ENCODE measurements around the gene FHIT.

FHIT gene

GRCh38 chr3:60809857-60810610 lies 441.2 kb downstream of the FHIT start:
- no peak overlapping the region for H3K9ac ChIP-seq (ENCODE audit: insufficient read length, low read depth)
- DNase-seq (ENCODE audit: low read depth, low spot score), result no peak
- no peak overlapping the region for H3K4me3 ChIP-seq (ENCODE audit: insufficient read length, low read depth)
- H3K9me3 ChIP-seq (ENCODE audit: insufficient read depth, low read length), result no peaks in the 10 kb centered on the region
- no peaks in the 10 kb centered on the region for H3K4me1 ChIP-seq (ENCODE audit: insufficient read depth, insufficient read length)
- no peaks in the 10 kb centered on the region for H3K27me3 ChIP-seq (ENCODE audit: insufficient read depth, insufficient read length)
- no peaks in the 10 kb centered on the region for H3K36me3 ChIP-seq (ENCODE audit: insufficient read depth, insufficient read length, low read length)
- TF ChIP-seq YY1 (IDR thresholded peaks at IDR 0.05; ENCODE audit: insufficient read depth, insufficient read length) (no peak), SUZ12 (IDR thresholded peaks at IDR 0.05; ENCODE audit: extremely low read depth, insufficient read depth, insufficient read length) (no peak), ZNF274 (IDR thresholded peaks at IDR 0.05; ENCODE audit: low read depth, low read length) (no peak)

- no peak for DNase-seq (ENCODE audit: low read depth, low spot score)
- TF ChIP-seq SUZ12 (IDR thresholded peaks at IDR 0.05; ENCODE audit: extremely low read depth, insufficient read depth, insufficient read length) (no peak), ZNF274 (IDR thresholded peaks at IDR 0.05; ENCODE audit: low read depth, low read length) (no peak), YY1 (IDR thresholded peaks at IDR 0.05; ENCODE audit: insufficient read depth, insufficient read length) (no peak)
Observed at GRCh38 chr3:60803216-60804173, 447.8 kb downstream of the FHIT start.

GRCh38 chr3:60801307-60801706 lies 449.9 kb downstream of the FHIT start:
- Histone ChIP-seq H3K4me3 (ENCODE audit: insufficient read length, low read depth) (no peak overlapping the region), H3K36me3 (ENCODE audit: insufficient read depth, insufficient read length, low read length) (no peaks in the 10 kb centered on the region), H3K9me3 (ENCODE audit: insufficient read depth, low read length) (no peaks in the 10 kb centered on the region), H3K9ac (ENCODE audit: insufficient read length, low read depth) (no peak overlapping the region), H3K27me3 (ENCODE audit: insufficient read depth, insufficient read length) (no peaks in the 10 kb centered on the region), H3K4me1 (ENCODE audit: insufficient read depth, insufficient read length) (no peaks in the 10 kb centered on the region)
- DNase-seq (ENCODE audit: low read depth, low spot score), result no peak
- TF ChIP-seq YY1 (IDR thresholded peaks at IDR 0.05; ENCODE audit: insufficient read depth, insufficient read length) (no peak), SUZ12 (IDR thresholded peaks at IDR 0.05; ENCODE audit: extremely low read depth, insufficient read depth, insufficient read length) (no peak), ZNF274 (IDR thresholded peaks at IDR 0.05; ENCODE audit: low read depth, low read length) (no peak)

More at GRCh38 chr3:60803216-60804173, 447.8 kb downstream of the FHIT start:
- no peaks in the 10 kb centered on the region for H3K36me3 ChIP-seq (ENCODE audit: insufficient read depth, insufficient read length, low read length)
- H3K9me3 ChIP-seq (ENCODE audit: insufficient read depth, low read length), result no peaks in the 10 kb centered on the region
- H3K4me1 ChIP-seq (ENCODE audit: insufficient read depth, insufficient read length), result no peaks in the 10 kb centered on the region
- H3K27me3 ChIP-seq (ENCODE audit: insufficient read depth, insufficient read length), result no peaks in the 10 kb centered on the region
- H3K9ac ChIP-seq (ENCODE audit: insufficient read length, low read depth), result no peak overlapping the region
- H3K4me3 ChIP-seq (ENCODE audit: insufficient read length, low read depth), result no peak overlapping the region

- H3K9me3 ChIP-seq (ENCODE audit: insufficient read depth, low read length), result no peaks in the 10 kb centered on the region
- H3K9ac ChIP-seq (ENCODE audit: insufficient read length, low read depth), result no peak overlapping the region
- H3K27me3 ChIP-seq (ENCODE audit: insufficient read depth, insufficient read length), result no peaks in the 10 kb centered on the region
- no peak for DNase-seq (ENCODE audit: low read depth, low spot score)
- TF ChIP-seq SUZ12 (IDR thresholded peaks at IDR 0.05; ENCODE audit: extremely low read depth, insufficient read depth, insufficient read length) (no peak), YY1 (IDR thresholded peaks at IDR 0.05; ENCODE audit: insufficient read depth, insufficient read length) (no peak), ZNF274 (IDR thresholded peaks at IDR 0.05; ENCODE audit: low read depth, low read length) (no peak)
- no peaks in the 10 kb centered on the region for H3K4me1 ChIP-seq (ENCODE audit: insufficient read depth, insufficient read length)
- H3K4me3 ChIP-seq (ENCODE audit: insufficient read length, low read depth), result no peak overlapping the region
- no peaks in the 10 kb centered on the region for H3K36me3 ChIP-seq (ENCODE audit: insufficient read depth, insufficient read length, low read length)
Observed at GRCh38 chr3:60798456-60798855, 452.8 kb downstream of the FHIT start.

GRCh38 chr3:60792249-60792852 lies 458.9 kb downstream of the FHIT start:
- H3K9ac ChIP-seq (ENCODE audit: insufficient read length, low read depth), result no peak overlapping the region
- no peaks in the 10 kb centered on the region for H3K4me1 ChIP-seq (ENCODE audit: insufficient read depth, insufficient read length)
- no peaks in the 10 kb centered on the region for H3K9me3 ChIP-seq (ENCODE audit: insufficient read depth, low read length)
- H3K36me3 ChIP-seq (ENCODE audit: insufficient read depth, insufficient read length, low read length), result no peaks in the 10 kb centered on the region
- H3K4me3 ChIP-seq (ENCODE audit: insufficient read length, low read depth), result no peak overlapping the region
- no peak for DNase-seq (ENCODE audit: low read depth, low spot score)
- TF ChIP-seq ZNF274 (IDR thresholded peaks at IDR 0.05; ENCODE audit: low read depth, low read length) (no peak), SUZ12 (IDR thresholded peaks at IDR 0.05; ENCODE audit: extremely low read depth, insufficient read depth, insufficient read length) (no peak), YY1 (IDR thresholded peaks at IDR 0.05; ENCODE audit: insufficient read depth, insufficient read length) (no peak)
- H3K27me3 ChIP-seq (ENCODE audit: insufficient read depth, insufficient read length), result no peaks in the 10 kb centered on the region

- Histone ChIP-seq H3K9me3 (ENCODE audit: insufficient read depth, low read length) (0 out of 2 replicates have a peak, but pooled peaks cover 3% of the 10 kb centered on the region), H3K4me1 (ENCODE audit: insufficient read depth, insufficient read length) (no peaks in the 10 kb centered on the region), H3K36me3 (ENCODE audit: insufficient read depth, insufficient read length, low read length) (no peaks in the 10 kb centered on the region), H3K9ac (ENCODE audit: insufficient read length, low read depth) (no peak overlapping the region), H3K4me3 (ENCODE audit: insufficient read length, low read depth) (no peak overlapping the region), H3K27me3 (ENCODE audit: insufficient read depth, insufficient read length) (no peaks in the 10 kb centered on the region)
- DNase-seq (ENCODE audit: low read depth, low spot score), result no peak
- TF ChIP-seq ZNF274 (IDR thresholded peaks at IDR 0.05; ENCODE audit: low read depth, low read length) (no peak), SUZ12 (IDR thresholded peaks at IDR 0.05; ENCODE audit: extremely low read depth, insufficient read depth, insufficient read length) (no peak), YY1 (IDR thresholded peaks at IDR 0.05; ENCODE audit: insufficient read depth, insufficient read length) (no peak)
Observed at GRCh38 chr3:60788185-60788584, 463.1 kb downstream of the FHIT start.
